MM.1S (cell line): Measurements from ENCODE around the gene RNU1-1.
"Not testable (repeated sequence)": the region's sequence is repeated elsewhere in the genome, so short reads cannot be mapped to it uniquely, and the experiment has no call there.

Experiments used
- DNase-seq: peaks from one replicate; pipeline ENCODE4 v3.0.0-alpha.2; 2015
- H2AFZ ChIP-seq: fragments of 300-600 bp; sonication (generic); 2 replicates; pipeline ENCODE4 v1.6.0; 2016; ENCODE audit warnings: antibody characterized with exemption, low read length
- H3F3A ChIP-seq: fragments of 300-600 bp; sonication (generic); 2 replicates; pipeline ENCODE4 v1.6.1; 2016; ENCODE audit warnings: mild to moderate bottlenecking, antibody characterized with exemption, low read length, moderate library complexity, mixed read lengths; ENCODE audit not compliant: insufficient read depth
- H3K27ac ChIP-seq: fragments of 300-600 bp; sonication (generic); 2 replicates; pipeline ENCODE4 v1.5.1; 2016; ENCODE audit warnings: mild to moderate bottlenecking, low read length
- H3K27me3 ChIP-seq: fragments of 300-600 bp; sonication (generic); replicated peaks from 2 replicates; pipeline ENCODE4 v1.6.0; 2016; ENCODE audit warnings: low read length; ENCODE audit not compliant: insufficient read depth
- H3K36me3 ChIP-seq: fragments of 300-600 bp; sonication (generic); replicated peaks from 2 replicates; pipeline ENCODE4 v1.6.1; 2016; ENCODE audit warnings: mild to moderate bottlenecking, low read length, mixed read lengths; ENCODE audit not compliant: insufficient read depth
- H3K4me1 ChIP-seq: fragments of 300-600 bp; sonication (generic); 2 replicates; pipeline ENCODE4 v1.6.1; 2016; ENCODE audit warnings: low read length, mixed read lengths
- H3K4me2 ChIP-seq: fragments of 300-600 bp; sonication (generic); 2 replicates; pipeline ENCODE4 v1.6.0; 2016; ENCODE audit warnings: low read depth, low read length
- H3K4me3 ChIP-seq: fragments of 300-600 bp; sonication (generic); 2 replicates; pipeline ENCODE4 v1.5.1; 2016; ENCODE audit warnings: low read length, mixed read lengths
- H3K79me2 ChIP-seq: fragments of 300-600 bp; sonication (generic); 2 replicates; pipeline ENCODE4 v1.6.1; 2016; ENCODE audit warnings: mixed run types, low read length, mixed read lengths
- H3K9ac ChIP-seq: fragments of 300-600 bp; sonication (generic); 2 replicates; pipeline ENCODE4 v1.6.1; 2016; ENCODE audit warnings: low read length, mixed read lengths
- H3K9me2 ChIP-seq: fragments of 300-600 bp; sonication (generic); replicated peaks from 2 replicates; pipeline ENCODE4 v1.6.1; 2016; ENCODE audit warnings: mild to moderate bottlenecking, low read length, mixed read lengths; ENCODE audit not compliant: insufficient read depth
- H3K9me3 ChIP-seq: fragments of 300-600 bp; sonication (generic); replicated peaks from 2 replicates; pipeline ENCODE4 v1.6.1; 2016; ENCODE audit warnings: mild to moderate bottlenecking, low read length, mixed read lengths; ENCODE audit not compliant: insufficient read depth
- H4K20me1 ChIP-seq: fragments of 300-600 bp; sonication (generic); 2 replicates; pipeline ENCODE4 v1.6.1; 2016; ENCODE audit warnings: mild to moderate bottlenecking, low read length, moderate library complexity, mixed read lengths; ENCODE audit not compliant: insufficient read depth
- CTCF ChIP-seq: fragments of 300-600 bp; sonication (generic); IDR thresholded peaks from 2 replicates; pipeline ENCODE4 v1.5.1; 2016; ENCODE audit warnings: antibody characterized with exemption, low read length, mixed read lengths
- EZH2 ChIP-seq: fragments of 300-600 bp; sonication (generic); optimal IDR thresholded peaks from 2 replicates; pipeline ENCODE3; 2017; ENCODE audit warnings: low read depth, mild to moderate bottlenecking, antibody characterized with exemption, low read length, mixed read lengths
- EZH2phosphoT487 ChIP-seq: fragments of 300-600 bp; sonication (generic); IDR thresholded peaks from 2 replicates; pipeline ENCODE4 v1.6.1; 2018; ENCODE audit warnings: antibody characterized with exemption, low read length

Gene RNU1-1

GRCh38 chr1:16478091-16478490, 36.0 kb downstream of the RNU1-1 start:
- no peak for TF ChIP-seq CTCF
- no peaks in the 10 kb centered on the region for H3K36me3 ChIP-seq
- no peak overlapping the region for H3K9ac ChIP-seq
- no peak overlapping the region for H3K4me3 ChIP-seq
- DNase-seq: no peak
- peaks cover 3% of the 10 kb centered on the region for H3F3A ChIP-seq
- no peaks in the 10 kb centered on the region for H3K79me2 ChIP-seq
- no peak overlapping the region for H2AFZ ChIP-seq
- no peak overlapping the region for H3K4me2 ChIP-seq
- no peaks in the 10 kb centered on the region for H3K9me3 ChIP-seq
- H3K9me2 ChIP-seq: no peaks in the 10 kb centered on the region
- H4K20me1 ChIP-seq: peaks cover 10% of the 10 kb centered on the region; the same call in 1 of the 2 replicates
- H3K27me3 ChIP-seq: no peaks in the 10 kb centered on the region
- peaks cover 8% of the 10 kb centered on the region for H3K4me1 ChIP-seq
- no peak overlapping the region for H3K27ac ChIP-seq

- H3K9me3 ChIP-seq, DNase-seq, H3K79me2 ChIP-seq, H3F3A ChIP-seq, H3K27ac ChIP-seq, H2AFZ ChIP-seq, H3K9ac ChIP-seq, H3K9me2 ChIP-seq, H3K4me3 ChIP-seq, H3K4me2 ChIP-seq, H3K36me3 ChIP-seq: not testable (repeated sequence)
- Histone ChIP-seq H3K27me3 (peaks cover 14% of the 10 kb centered on the region; the same call in 1 of the 2 replicates), H3K4me1 (peaks cover 15% of the 10 kb centered on the region), H4K20me1 (peaks cover 10% of the 10 kb centered on the region; the same call in 1 of the 2 replicates)
Observed at GRCh38 chr1:16475771-16476770, 38.0 kb downstream of the RNU1-1 start.

- not testable (repeated sequence) for DNase-seq, H3K9ac ChIP-seq, H3K4me2 ChIP-seq, H2AFZ ChIP-seq, H3K27ac ChIP-seq, H3K9me2 ChIP-seq, H3K4me3 ChIP-seq, H3K9me3 ChIP-seq, H3K36me3 ChIP-seq, H3K79me2 ChIP-seq, H3F3A ChIP-seq
- Histone ChIP-seq H4K20me1 (peaks cover 10% of the 10 kb centered on the region; the same call in 1 of the 2 replicates), H3K27me3 (peaks cover 14% of the 10 kb centered on the region; the same call in 1 of the 2 replicates), H3K4me1 (peaks cover 15% of the 10 kb centered on the region)
Observed at GRCh38 chr1:16474891-16475290, 39.2 kb downstream of the RNU1-1 start.

GRCh38 chr1:16474166-16474800, 39.8 kb downstream of the RNU1-1 start:
- no peak for DNase-seq
- TF ChIP-seq CTCF (no peak), EZH2 (no peak), EZH2phosphoT487 (no peak)
- no peaks in the 10 kb centered on the region for H3K9me2 ChIP-seq
- H3K36me3 ChIP-seq: no peaks in the 10 kb centered on the region
- no peaks in the 10 kb centered on the region for H3K9me3 ChIP-seq
- H3F3A ChIP-seq: peaks cover 7% of the 10 kb centered on the region
- no peak overlapping the region for H3K27ac ChIP-seq
- H4K20me1 ChIP-seq: peaks cover 10% of the 10 kb centered on the region; the same call in 1 of the 2 replicates
- H2AFZ ChIP-seq: no peak overlapping the region
- no peaks in the 10 kb centered on the region for H3K79me2 ChIP-seq
- peaks cover 15% of the 10 kb centered on the region for H3K4me1 ChIP-seq
- H3K9ac ChIP-seq: no peak overlapping the region
- no peak overlapping the region for H3K4me2 ChIP-seq
- H3K4me3 ChIP-seq: no peak overlapping the region
- peaks cover 14% of the 10 kb centered on the region; the same call in 1 of the 2 replicates for H3K27me3 ChIP-seq
